Stomach (tissue), 4 donors: ENCODE results near the gene MAGEF1.

Source experiments
- CTCF ChIP-seq, 7 experiments: fragments of 450-650 bp in 4 of 7; fragments of 200-600 bp in 3 of 7; sonication (generic) in 3 of 7; IDR thresholded peaks; one replicate each; pipeline ENCODE4 v1.5.1; 2016 to 2019; ENCODE audit warnings: antibody characterized with exemption in 7 of 7, control low read depth in 2 of 7, mild to moderate bottlenecking in 1 of 7
- EP300 ChIP-seq: sonication (generic); formaldehyde crosslinking; IDR thresholded peaks from one replicate; pipeline ENCODE4 v1.6.1; 2017; ENCODE audit warnings: antibody characterized with exemption

DNA sequence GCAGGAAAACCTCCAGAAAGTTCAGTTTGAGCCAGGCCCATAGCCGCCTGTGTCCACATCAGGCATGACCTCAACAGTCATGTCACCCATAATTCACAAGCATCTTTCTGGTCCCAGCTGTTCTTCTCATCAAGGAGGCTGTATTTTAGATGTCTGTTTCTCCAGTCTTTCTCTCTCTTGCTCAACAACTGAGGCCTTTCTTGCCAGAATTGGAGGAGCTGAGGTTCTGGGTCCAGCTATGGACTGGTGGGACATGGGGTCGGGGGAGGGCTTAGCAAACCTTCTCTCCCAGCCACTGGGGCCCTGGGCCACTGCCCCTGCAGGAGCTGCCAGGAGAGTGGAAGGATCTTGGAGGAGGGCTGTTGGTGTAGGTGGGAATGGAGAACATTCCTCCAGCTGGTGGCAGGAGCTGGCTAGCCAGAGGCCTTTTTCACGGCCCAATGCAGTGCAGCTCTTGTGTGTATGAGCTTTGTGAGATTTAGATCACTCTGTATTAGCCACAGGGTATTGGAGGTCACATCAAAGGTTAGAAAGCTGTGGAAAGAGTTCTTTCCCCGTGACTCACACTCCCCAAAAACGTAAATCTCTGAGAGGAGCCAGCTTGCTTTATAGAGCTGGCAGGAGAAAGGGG, 23.5 kb downstream of the MAGEF1 start:
- no peak for TF ChIP-seq EP300
- no peak for TF ChIP-seq CTCF (IDR thresholded peaks at IDR 0.05)
